Loucy (cell line): ENCODE measurements around the gene SPIRE2.

ENCODE experiments used
- EZH2phosphoT487 ChIP-seq: fragments of 200-600 bp; IDR thresholded peaks from 2 replicates; pipeline ENCODE4 v1.6.1; 2018; ENCODE audit warnings: antibody characterized with exemption, mild to moderate bottlenecking, moderate library complexity, borderline replicate concordance
- TF ChIP-seq, protein P1 (sequence below): fragments of 200-600 bp; sonication (generic); conservative IDR thresholded peaks from 2 replicates; pipeline ENCODE4 v1.5.1; 2014; ENCODE audit warnings: mild to moderate bottlenecking, antibody characterized with exemption, low read length

DNA sequence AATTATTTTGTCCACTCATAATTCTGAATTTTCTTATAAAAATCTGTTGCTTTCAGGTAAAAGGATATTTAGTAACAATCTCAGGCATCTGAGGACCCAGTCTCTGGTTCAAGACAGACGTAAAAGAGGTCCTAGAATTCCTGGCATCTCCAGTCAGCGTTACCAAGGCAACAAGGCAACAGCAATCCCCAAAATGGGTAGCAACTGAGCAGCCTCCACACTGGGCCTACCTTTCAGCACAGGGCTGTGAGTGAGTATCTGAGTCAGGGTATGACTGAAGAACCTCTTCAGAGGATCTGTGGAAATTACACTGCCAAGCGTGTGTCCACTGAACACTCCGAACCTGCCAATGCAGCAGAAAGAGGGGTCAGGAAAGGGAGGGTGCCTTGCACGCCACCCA, 32.6 kb upstream of the SPIRE2 start:
- TF ChIP-seq, protein P1, sequence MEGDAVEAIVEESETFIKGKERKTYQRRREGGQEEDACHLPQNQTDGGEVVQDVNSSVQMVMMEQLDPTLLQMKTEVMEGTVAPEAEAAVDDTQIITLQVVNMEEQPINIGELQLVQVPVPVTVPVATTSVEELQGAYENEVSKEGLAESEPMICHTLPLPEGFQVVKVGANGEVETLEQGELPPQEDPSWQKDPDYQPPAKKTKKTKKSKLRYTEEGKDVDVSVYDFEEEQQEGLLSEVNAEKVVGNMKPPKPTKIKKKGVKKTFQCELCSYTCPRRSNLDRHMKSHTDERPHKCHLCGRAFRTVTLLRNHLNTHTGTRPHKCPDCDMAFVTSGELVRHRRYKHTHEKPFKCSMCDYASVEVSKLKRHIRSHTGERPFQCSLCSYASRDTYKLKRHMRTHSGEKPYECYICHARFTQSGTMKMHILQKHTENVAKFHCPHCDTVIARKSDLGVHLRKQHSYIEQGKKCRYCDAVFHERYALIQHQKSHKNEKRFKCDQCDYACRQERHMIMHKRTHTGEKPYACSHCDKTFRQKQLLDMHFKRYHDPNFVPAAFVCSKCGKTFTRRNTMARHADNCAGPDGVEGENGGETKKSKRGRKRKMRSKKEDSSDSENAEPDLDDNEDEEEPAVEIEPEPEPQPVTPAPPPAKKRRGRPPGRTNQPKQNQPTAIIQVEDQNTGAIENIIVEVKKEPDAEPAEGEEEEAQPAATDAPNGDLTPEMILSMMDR: no peak
- TF ChIP-seq EZH2phosphoT487: no peak
